ENCODE results near the gene XYLT1. TPM values are rescaled to one million over a fixed set of nuclear protein-coding genes. Genes with fewer than 3 reads are reported as not detected.

XYLT1 gene
- total and polyA plus RNA-seq, 9 of the 15 experiments (the other 6 are each of a cell fraction or from before 2014, with no cell fraction given), result 0.03 to 0.09 (median 0.08) TPM; not detected in 6

DNA sequence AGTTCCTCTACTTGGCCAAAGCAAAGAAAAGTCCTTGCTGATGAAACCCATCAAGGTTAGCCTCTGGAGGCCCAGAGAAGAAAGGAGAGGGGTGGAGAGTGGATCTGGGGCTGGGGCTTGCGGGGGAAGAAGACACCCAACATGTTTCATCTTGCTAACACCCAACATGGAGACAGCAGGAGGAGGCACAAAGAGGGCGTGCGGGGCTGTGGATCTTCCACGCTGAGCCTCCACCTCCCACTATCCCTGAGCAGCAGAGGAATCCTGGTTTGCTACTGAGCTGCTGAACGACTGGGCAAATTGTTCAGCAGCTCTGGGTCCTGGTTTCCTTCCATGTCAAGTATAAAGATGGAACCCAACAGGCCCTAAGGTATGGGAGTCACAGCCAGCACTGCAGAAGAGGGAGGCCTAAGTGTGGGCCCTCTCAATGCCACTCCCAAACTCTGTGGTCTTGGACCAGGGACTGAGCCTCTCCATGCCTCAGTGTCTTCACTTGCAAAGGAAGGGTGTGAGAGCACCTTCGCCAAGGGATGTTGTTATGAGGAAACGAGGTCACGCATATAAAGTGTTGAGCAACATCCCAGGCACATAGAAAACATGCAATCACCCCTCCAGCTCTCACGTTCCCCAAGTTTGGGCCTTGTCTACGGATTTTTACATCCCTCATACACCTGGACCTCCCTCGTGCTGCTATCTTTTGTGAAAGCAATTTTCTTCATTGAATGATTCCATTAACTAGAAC, 122.5 kb downstream of the XYLT1 start:
- ATAC-seq (no peak), FAIRE-seq (no peak), DNase-seq (ENCODE audit: extremely low read depth in 1 of 4, low spot score in 3 of 4) (no peak)
- no peak overlapping the region for H3K9ac ChIP-seq (ENCODE audit: insufficient read depth in 1 of 2, low read depth in 2 of 2, low read length in 2 of 2)
- no TSS peak for BruUV-seq (replicated peaks)
- H3K4me2 ChIP-seq (ENCODE audit: insufficient read depth, low read length), result no peak overlapping the region
- no peaks in the 10 kb centered on the region for H3K9me1 ChIP-seq (ENCODE audit: control insufficient read depth, insufficient read depth, low read length)
- intact Hi-C loops (cut with micrococcal nuclease) (no loop called here), in situ Hi-C loops (cut with MboI) (no loop called here)
- H3K9me3 ChIP-seq (replicated peaks; ENCODE audit: control insufficient read depth, insufficient read depth, low read depth, low read length), result no peaks in the 10 kb centered on the region
- no peak overlapping the region for H3K4me3 ChIP-seq
- peaks cover 2 to 32% of the 10 kb centered on the region in 2 experiments; a peak in 3 of 5 replicates for H3K27me3 ChIP-seq (ENCODE audit: control insufficient read depth in 2 of 2, insufficient read depth in 2 of 2, low read length in 2 of 2)
- TF ChIP-seq SAP30 (IDR thresholded peaks at IDR 0.05; ENCODE audit: borderline replicate concordance, insufficient read depth, low read depth, low read length, poor library complexity, severe bottlenecking) (no peak), RBBP5 (IDR thresholded peaks at IDR 0.05; ENCODE audit: borderline replicate concordance, insufficient read depth, low read length, poor library complexity, severe bottlenecking) (no peak), E2F3 (CRISPR knock-in tag; IDR thresholded peaks at IDR 0.05) (no peak), PTTG1 (tag; IDR thresholded peaks at IDR 0.05; ENCODE audit: low read depth) (no peak), NFE2 (IDR thresholded peaks at IDR 0.05; ENCODE audit: low read depth) (no peak), NCOA6 (IDR thresholded peaks at IDR 0.05) (no peak), ZNF212 (CRISPR knock-in tag; IDR thresholded peaks at IDR 0.05) (no peak), TAF1 (IDR thresholded peaks at IDR 0.05; ENCODE audit: control insufficient read depth, extremely low read depth, insufficient read depth, low read length, severe bottlenecking) (no peak), MCM2 (IDR thresholded peaks at IDR 0.05; ENCODE audit: low read depth) (no peak), MAFF (IDR thresholded peaks at IDR 0.05; ENCODE audit: low read length) (no peak), ZNF140 (CRISPR knock-in tag; IDR thresholded peaks at IDR 0.05) (no peak), ARID1B (IDR thresholded peaks at IDR 0.05) (no peak), CREB1 (IDR thresholded peaks at IDR 0.05) (no peak), CREB1 (CRISPR knock-in tag; IDR thresholded peaks at IDR 0.05) (no peak), TRIM24 (IDR thresholded peaks at IDR 0.05) (no peak), ZNF3 (CRISPR knock-in tag; IDR thresholded peaks at IDR 0.05) (no peak), NFYB (IDR thresholded peaks at IDR 0.05; ENCODE audit: extremely low read depth, insufficient read length) (no peak)
- TF ChIP-seq, protein P1, sequence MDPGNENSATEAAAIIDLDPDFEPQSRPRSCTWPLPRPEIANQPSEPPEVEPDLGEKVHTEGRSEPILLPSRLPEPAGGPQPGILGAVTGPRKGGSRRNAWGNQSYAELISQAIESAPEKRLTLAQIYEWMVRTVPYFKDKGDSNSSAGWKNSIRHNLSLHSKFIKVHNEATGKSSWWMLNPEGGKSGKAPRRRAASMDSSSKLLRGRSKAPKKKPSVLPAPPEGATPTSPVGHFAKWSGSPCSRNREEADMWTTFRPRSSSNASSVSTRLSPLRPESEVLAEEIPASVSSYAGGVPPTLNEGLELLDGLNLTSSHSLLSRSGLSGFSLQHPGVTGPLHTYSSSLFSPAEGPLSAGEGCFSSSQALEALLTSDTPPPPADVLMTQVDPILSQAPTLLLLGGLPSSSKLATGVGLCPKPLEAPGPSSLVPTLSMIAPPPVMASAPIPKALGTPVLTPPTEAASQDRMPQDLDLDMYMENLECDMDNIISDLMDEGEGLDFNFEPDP (CRISPR knock-in tag; IDR thresholded peaks at IDR 0.05), result no peak
- TF ChIP-seq, protein P2, sequence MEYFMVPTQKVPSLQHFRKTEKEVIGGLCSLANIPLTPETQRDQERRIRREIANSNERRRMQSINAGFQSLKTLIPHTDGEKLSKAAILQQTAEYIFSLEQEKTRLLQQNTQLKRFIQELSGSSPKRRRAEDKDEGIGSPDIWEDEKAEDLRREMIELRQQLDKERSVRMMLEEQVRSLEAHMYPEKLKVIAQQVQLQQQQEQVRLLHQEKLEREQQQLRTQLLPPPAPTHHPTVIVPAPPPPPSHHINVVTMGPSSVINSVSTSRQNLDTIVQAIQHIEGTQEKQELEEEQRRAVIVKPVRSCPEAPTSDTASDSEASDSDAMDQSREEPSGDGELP (CRISPR knock-in tag; IDR thresholded peaks at IDR 0.05; ENCODE audit: borderline replicate concordance), result no peak
- TF ChIP-seq, protein P3, sequence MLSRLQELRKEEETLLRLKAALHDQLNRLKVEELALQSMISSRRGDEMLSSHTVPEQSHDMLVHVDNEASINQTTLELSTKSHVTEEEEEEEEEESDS (CRISPR knock-in tag; IDR thresholded peaks at IDR 0.05), result no peak
- no peaks in the 10 kb centered on the region for H3K36me3 ChIP-seq (ENCODE audit: control insufficient read depth, insufficient read depth, low read length)
- H3K79me2 ChIP-seq (ENCODE audit: control insufficient read depth, insufficient read depth, low read length), result no peaks in the 10 kb centered on the region
- H3K4me1 ChIP-seq (replicated peaks in 1 of 2; ENCODE audit: control insufficient read depth in 2 of 2, insufficient read depth in 2 of 2, low read length in 2 of 2), result no peaks in the 10 kb centered on the region
- H2AFZ ChIP-seq (ENCODE audit: low read depth, low read length), result no peak overlapping the region
- no peaks in the 10 kb centered on the region for H4K20me1 ChIP-seq (replicated peaks; ENCODE audit: control insufficient read depth, insufficient read depth, low read length)
- no peak overlapping the region for H3K27ac ChIP-seq (ENCODE audit: extremely low read depth, low read depth, low read length)
- CTCF ChIA-PET (ENCODE audit: low intra/inter-chr PET ratio), result no interaction called here
- under 1% methylated on average over 10 of the region's 11 CpGs for WGBS (ENCODE audit: insufficient coverage, low coverage, missing lambda C conversion rate)
- POLR2A ChIA-PET, result no interaction called here

Data from K562 (cell line).